ENCODE measurements around the gene TMEM219. TPM values are rescaled to one million over a fixed set of nuclear protein-coding genes. Genes with fewer than 3 reads are reported as not detected.

The TMEM219 gene
- total and polyA plus RNA-seq, 2 of the 8 experiments (the other 6 are each of a cell fraction or from before 2014, with no cell fraction given), result 60.2 to 116 TPM

- TF ChIP-seq CTCF (IDR thresholded peaks at IDR 0.05; ENCODE audit: control extremely low read depth in 1 of 3, insufficient read depth in 1 of 3, low read depth in 1 of 3, low read length in 3 of 3) (no peak), CHD1 (IDR thresholded peaks at IDR 0.05; ENCODE audit: low read depth, low read length) (peak; percentile 83), PHF8 (conservative IDR thresholded peaks at IDR 0.05; ENCODE audit: low read depth, low read length) (peak; percentile 78; the same call in 1 of the 2 replicates), JUND (IDR thresholded peaks at IDR 0.05; ENCODE audit: low read length) (peak; percentile 88), TAF1 (IDR thresholded peaks at IDR 0.05; ENCODE audit: low read depth, low read length) (peak; percentile 85), HDAC2 (IDR thresholded peaks at IDR 0.05; ENCODE audit: borderline replicate concordance in 1 of 2, low read depth in 2 of 2, low read length in 2 of 2) (0 out of 4 replicates have a peak, but pooled peaks of 1 of the 2 experiments have one; percentile 25), CTBP2 (IDR thresholded peaks at IDR 0.05; ENCODE audit: borderline replicate concordance, insufficient read depth, insufficient read length, low read length) (no peak), KDM1A (IDR thresholded peaks at IDR 0.05; ENCODE audit: borderline replicate concordance, low read length) (no peak), NRF1 (IDR thresholded peaks at IDR 0.05; ENCODE audit: low read depth, low read length) (peak; percentile 83), MAX (IDR thresholded peaks at IDR 0.05) (peak; percentile 62; the same call in 1 of the 2 replicates), EGR1 (IDR thresholded peaks at IDR 0.05; ENCODE audit: borderline replicate concordance, low read depth, low read length) (no peak), JUN (IDR thresholded peaks at IDR 0.05; ENCODE audit: low read depth, low read length) (no peak), SIX5 (IDR thresholded peaks at IDR 0.05; ENCODE audit: low read depth, low read length) (no peak), SP2 (IDR thresholded peaks at IDR 0.05; ENCODE audit: low read length) (no peak)
Observed at GRCh38 chr16:29961479-29962343, at the start of gene TMEM219 (continued).

Data from H1 (cell line).